Measurements from ENCODE around the gene OTOP2. TPM values are rescaled to one million over a fixed set of nuclear protein-coding genes. Genes with fewer than 3 reads are reported as not detected.
"Not testable (repeated sequence)": the region's sequence is repeated elsewhere in the genome, so short reads cannot be mapped to it uniquely, and the experiment has no call there.

Gene OTOP2
- total and polyA plus RNA-seq, 2 of the 4 experiments (the other 2 are of a cell fraction): not detected

DNA sequence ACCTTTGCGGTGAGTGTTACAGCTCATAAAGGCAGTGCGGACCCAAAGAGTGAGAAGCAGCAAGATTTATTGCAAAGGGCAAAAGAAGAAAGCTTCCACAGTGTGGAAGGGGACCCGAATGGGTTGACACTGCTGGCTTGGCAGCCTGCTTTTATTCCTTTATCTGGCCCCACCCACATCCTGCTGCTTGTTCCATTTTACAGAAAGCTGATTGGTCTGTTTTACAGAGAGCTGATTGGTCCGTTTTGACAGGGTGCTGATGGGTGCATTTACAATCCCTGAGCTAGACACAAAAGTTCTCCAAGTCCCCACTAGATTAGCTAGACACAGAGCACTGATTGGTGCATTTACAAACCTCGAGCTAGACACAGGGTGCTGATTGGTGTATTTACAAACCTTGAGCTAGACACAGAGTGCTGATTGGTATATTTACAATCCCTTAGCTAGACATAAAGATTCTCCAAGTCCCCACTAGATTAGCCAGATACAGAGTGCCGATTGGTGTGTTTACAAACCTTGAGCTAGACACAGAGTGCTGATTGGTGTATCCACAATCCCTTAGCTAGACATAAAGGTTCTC is 17.8 kb upstream of the OTOP2 start:
- H3K27ac ChIP-seq (ENCODE audit: insufficient read depth, low read length); H2BK5ac ChIP-seq (ENCODE audit: low read depth, low read length, poor library complexity, severe bottlenecking); H3K56ac ChIP-seq (ENCODE audit: extremely low read depth, insufficient read depth, low read length); in situ Hi-C loops (cut with MboI; ENCODE audit: low sequenced_read_pairs); H2AK9ac ChIP-seq (replicated peaks; ENCODE audit: low read depth, low read length, poor library complexity); H4K20me1 ChIP-seq (ENCODE audit: insufficient read depth, low read length); H3K4ac ChIP-seq (ENCODE audit: low read depth, low read length); intact Hi-C loops (cut with micrococcal nuclease); H2AFZ ChIP-seq (replicated peaks; ENCODE audit: low read length, poor library complexity); H2BK15ac ChIP-seq (ENCODE audit: low read depth, low read length); H2BK120ac ChIP-seq (ENCODE audit: low read depth, low read length); H2AK5ac ChIP-seq (ENCODE audit: low read depth, low read length); H2BK20ac ChIP-seq (ENCODE audit: low read depth, low read length); CTCF ChIA-PET; H4K91ac ChIP-seq (ENCODE audit: insufficient read depth, low read depth, low read length); H4K8ac ChIP-seq (ENCODE audit: low read depth in 2 of 2, low read length in 2 of 2); H3K9me3 ChIP-seq (ENCODE audit: control insufficient read depth, insufficient read depth, low read length); H3K4me3 ChIP-seq (ENCODE audit: insufficient read depth, low read depth, low read length); POLR2A ChIA-PET (ENCODE audit: unreplicated experiment); H3K9ac ChIP-seq (ENCODE audit: low read depth, low read length); H4K5ac ChIP-seq (ENCODE audit: low read depth, low read length); H3K18ac ChIP-seq (ENCODE audit: low read depth, low read length); BruUV-seq (replicated peaks); ATAC-seq (ENCODE audit: low read depth); H3K23ac ChIP-seq (ENCODE audit: low read depth, low read length); H3K14ac ChIP-seq (replicated peaks; ENCODE audit: low read depth, low read length); H3K79me1 ChIP-seq (ENCODE audit: low read depth in 1 of 2, low read length in 2 of 2); H3K36me3 ChIP-seq (ENCODE audit: control insufficient read depth, insufficient read depth, low read length); dilution Hi-C loops (cut with HindIII; ENCODE audit: low sequenced_read_pairs, unreplicated experiment); H3K9me1 ChIP-seq (ENCODE audit: insufficient read depth, low read length); H3K4me2 ChIP-seq (ENCODE audit: low read depth, low read length); DNase-seq; H3K4me1 ChIP-seq (ENCODE audit: control insufficient read depth, insufficient read depth, low read length): not testable (repeated sequence)
- no CpG with 5 or more reads among the region's 6 CpGs for WGBS, 2 experiments (ENCODE audit: extremely low coverage in 2 of 2, insufficient read length in 1 of 2)
- H3K27me3 ChIP-seq (ENCODE audit: control insufficient read depth, insufficient read depth, low read length): peaks cover 25% of the 10 kb centered on the region

Measured in IMR-90 (cell line).